Endothelial cell of hepatic sinusoid (primary cell): ENCODE measurements around the gene TMEM248.
"Not testable (repeated sequence)": the region's sequence is repeated elsewhere in the genome, so short reads cannot be mapped to it uniquely, and the experiment has no call there.

Source experiments
- in situ Hi-C: cut with HindIII; loops from 2 replicates; pipeline ENCODE4 v1.10.0; 2017; ENCODE audit warnings: low sequenced_read_pairs

Gene TMEM248

DNA sequence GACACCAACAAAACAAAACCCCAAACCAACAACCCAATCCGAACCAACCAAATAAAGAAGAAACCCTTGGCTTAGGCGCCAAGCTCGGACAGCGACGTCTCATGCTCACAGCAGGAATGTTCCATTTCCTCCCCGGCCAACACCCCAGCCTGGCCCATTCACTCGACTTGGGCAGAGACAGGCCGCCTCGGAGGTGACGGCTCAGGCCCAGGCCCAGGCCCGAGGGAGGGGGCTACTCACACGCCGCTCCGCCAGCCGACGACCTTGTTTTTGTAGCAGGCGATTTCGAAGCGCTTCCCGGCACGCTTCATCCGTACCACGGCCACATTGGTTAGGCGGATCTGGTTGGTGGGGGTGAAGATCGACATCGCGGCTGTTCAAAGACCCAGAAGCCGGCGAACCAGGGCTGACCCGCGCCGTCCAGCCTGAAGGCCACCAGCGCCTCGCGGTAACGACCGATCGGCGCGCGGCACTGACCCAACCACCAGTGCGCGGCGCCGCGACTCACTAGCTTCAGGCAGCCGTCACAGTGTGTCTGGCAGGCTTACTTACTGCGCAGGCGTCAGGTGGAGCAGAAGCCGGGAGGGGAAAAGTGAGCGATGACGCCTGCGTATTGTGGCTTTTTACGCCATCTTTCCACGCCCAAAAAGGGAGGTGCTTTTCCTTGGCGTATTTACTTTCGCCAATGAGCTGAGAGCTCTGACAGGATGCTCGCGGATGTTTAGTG is 74.2 kb downstream of the TMEM248 start, which contains the start of gene SBDS:
Gene SBDS (minus strand): TSS at position 537 of the 727 bp plus-strand sequence. CDS start 169 bp downstream, at position 368.
- in situ Hi-C loops, result not testable (repeated sequence)

GRCh38 chr7:66996444-66997191 is 75.6 kb downstream of the TMEM248 start, which contains the start of gene TYW1:
TSS of gene TYW1 (plus strand) at chr7:66996833. CDS start at chr7:66996979, 146 bp downstream.
- in situ Hi-C loops, result not testable (repeated sequence)

DNA sequence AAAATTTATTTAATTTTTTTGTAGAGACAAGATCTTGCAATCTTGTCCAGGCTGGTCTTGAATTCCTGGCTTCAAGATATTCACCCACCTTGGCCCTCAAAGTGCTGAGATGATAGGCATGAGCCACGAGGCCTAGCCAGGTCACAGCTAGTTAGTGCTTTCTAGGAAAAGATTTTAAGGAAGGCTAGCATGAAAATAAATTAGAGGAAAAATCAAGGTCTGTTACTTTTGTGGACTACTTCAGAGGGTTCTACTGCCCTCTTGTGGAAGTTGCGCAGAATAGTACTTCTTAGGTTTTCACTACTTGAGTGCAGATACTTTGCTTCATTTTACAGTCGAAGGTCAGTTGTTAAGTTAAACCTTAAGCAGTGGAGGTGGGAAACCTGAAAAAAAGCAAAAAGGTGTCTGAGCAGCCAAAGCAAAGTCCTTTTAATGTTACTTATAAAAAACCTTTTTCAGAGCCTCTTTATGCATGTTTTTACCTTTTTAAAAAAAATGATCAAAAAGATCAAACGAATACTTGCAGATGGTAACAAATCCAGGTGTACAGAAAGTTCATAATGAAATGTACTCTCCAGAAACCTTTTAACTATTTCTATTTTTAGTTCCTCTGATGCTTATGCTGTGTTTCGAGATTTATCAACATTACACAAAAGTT is 79.7 kb downstream of the TMEM248 start:
- in situ Hi-C loops, result not testable (repeated sequence)

GRCh38 chr7:67004145-67004544 is 83.1 kb downstream of the TMEM248 start:
- in situ Hi-C loops, result not testable (repeated sequence)

- in situ Hi-C loops, result no loop called here
Observed at GRCh38 chr7:67006965-67007364, 85.9 kb downstream of the TMEM248 start.
